ENCODE measurements around the gene ACTN1. TPM values are rescaled to one million over a fixed set of nuclear protein-coding genes. Genes with fewer than 3 reads are reported as not detected.
A peak's percentile ranks its signal among the peaks of the same experiment; 100 is the strongest.

Gene ACTN1
- polyA plus RNA-seq, 1 of the 3 experiments (the other 2 are of a cell fraction) = 319 TPM

DNA sequence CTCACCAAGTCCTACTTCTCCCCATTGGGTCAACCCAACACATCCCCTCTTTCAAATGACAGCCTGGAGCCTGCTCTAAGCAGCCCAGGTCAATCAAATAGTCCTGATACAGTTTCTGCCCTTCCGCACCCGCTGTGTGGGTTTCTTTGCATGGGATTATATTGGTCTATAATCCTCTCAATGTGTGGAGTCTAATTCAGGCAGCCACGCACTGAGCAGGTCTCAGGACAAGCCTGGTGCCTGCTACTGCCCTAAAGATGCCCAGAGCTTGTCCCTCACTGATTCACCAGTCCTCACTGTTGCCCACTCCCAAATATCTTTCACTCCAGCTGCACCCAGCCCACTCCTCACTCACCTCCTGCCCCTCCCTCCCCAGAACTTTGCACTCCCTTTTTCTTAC, 16.4 kb downstream of the ACTN1 start (continued):
- TF ChIP-seq, protein P1, sequence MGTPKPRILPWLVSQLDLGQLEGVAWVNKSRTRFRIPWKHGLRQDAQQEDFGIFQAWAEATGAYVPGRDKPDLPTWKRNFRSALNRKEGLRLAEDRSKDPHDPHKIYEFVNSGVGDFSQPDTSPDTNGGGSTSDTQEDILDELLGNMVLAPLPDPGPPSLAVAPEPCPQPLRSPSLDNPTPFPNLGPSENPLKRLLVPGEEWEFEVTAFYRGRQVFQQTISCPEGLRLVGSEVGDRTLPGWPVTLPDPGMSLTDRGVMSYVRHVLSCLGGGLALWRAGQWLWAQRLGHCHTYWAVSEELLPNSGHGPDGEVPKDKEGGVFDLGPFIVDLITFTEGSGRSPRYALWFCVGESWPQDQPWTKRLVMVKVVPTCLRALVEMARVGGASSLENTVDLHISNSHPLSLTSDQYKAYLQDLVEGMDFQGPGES (IDR thresholded peaks at IDR 0.05; ENCODE audit: low read depth, low read length) = no peak
- TF ChIP-seq, protein P2, sequence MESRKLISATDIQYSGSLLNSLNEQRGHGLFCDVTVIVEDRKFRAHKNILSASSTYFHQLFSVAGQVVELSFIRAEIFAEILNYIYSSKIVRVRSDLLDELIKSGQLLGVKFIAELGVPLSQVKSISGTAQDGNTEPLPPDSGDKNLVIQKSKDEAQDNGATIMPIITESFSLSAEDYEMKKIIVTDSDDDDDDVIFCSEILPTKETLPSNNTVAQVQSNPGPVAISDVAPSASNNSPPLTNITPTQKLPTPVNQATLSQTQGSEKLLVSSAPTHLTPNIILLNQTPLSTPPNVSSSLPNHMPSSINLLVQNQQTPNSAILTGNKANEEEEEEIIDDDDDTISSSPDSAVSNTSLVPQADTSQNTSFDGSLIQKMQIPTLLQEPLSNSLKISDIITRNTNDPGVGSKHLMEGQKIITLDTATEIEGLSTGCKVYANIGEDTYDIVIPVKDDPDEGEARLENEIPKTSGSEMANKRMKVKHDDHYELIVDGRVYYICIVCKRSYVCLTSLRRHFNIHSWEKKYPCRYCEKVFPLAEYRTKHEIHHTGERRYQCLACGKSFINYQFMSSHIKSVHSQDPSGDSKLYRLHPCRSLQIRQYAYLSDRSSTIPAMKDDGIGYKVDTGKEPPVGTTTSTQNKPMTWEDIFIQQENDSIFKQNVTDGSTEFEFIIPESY (IDR thresholded peaks at IDR 0.05; ENCODE audit: borderline replicate concordance, low read depth) = no peak
- no peak for TF ChIP-seq NRF1 (IDR thresholded peaks at IDR 0.05; ENCODE audit: low read depth, low read length)

DNA sequence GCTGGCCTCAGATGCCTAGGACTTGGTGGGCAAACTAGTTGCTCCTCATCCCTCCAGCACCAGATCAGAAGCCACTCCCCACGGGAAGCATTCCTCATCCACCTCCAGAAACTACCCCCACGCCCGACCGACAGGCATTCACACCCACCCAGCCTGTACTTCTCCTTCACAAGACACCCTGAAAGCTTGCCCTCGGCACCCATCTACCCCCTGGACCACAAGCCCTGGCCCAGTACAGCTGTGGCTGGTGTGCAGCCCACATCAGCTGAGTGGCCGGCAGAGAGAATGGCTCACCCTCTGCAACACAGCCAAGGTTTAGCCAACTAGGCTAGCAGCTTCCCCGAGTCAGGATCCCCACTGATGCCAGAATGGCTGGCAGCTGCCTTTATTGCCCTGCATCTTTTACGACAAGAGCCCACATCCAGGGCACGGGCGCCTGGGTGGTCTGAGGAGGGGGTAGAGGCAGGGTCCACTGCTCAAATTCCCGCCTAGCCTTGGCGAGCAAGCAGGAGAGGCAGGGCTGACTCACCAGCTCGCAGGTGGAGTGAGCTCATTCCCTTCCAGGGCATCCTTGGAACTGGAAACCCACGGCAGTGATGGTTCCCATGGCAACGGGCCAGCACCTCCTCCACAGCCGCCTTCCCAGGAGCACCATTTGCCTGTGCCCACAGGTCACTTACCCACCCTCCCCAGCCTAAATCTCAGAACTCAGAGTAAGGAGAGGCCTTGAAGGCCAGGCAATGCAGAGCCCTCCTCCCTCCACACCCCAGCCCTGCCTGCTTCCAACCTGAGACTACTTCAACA, 17.1 kb downstream of the ACTN1 start:
- TF ChIP-seq, protein P3, sequence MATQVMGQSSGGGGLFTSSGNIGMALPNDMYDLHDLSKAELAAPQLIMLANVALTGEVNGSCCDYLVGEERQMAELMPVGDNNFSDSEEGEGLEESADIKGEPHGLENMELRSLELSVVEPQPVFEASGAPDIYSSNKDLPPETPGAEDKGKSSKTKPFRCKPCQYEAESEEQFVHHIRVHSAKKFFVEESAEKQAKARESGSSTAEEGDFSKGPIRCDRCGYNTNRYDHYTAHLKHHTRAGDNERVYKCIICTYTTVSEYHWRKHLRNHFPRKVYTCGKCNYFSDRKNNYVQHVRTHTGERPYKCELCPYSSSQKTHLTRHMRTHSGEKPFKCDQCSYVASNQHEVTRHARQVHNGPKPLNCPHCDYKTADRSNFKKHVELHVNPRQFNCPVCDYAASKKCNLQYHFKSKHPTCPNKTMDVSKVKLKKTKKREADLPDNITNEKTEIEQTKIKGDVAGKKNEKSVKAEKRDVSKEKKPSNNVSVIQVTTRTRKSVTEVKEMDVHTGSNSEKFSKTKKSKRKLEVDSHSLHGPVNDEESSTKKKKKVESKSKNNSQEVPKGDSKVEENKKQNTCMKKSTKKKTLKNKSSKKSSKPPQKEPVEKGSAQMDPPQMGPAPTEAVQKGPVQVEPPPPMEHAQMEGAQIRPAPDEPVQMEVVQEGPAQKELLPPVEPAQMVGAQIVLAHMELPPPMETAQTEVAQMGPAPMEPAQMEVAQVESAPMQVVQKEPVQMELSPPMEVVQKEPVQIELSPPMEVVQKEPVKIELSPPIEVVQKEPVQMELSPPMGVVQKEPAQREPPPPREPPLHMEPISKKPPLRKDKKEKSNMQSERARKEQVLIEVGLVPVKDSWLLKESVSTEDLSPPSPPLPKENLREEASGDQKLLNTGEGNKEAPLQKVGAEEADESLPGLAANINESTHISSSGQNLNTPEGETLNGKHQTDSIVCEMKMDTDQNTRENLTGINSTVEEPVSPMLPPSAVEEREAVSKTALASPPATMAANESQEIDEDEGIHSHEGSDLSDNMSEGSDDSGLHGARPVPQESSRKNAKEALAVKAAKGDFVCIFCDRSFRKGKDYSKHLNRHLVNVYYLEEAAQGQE (IDR thresholded peaks at IDR 0.05; ENCODE audit: low read depth, low read length) = no peak
- TF ChIP-seq, protein P4, sequence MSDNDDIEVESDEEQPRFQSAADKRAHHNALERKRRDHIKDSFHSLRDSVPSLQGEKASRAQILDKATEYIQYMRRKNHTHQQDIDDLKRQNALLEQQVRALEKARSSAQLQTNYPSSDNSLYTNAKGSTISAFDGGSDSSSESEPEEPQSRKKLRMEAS (IDR thresholded peaks at IDR 0.05; ENCODE audit: low read depth) = 0 out of 2 replicates have a peak, but pooled peaks have one; percentile 24
- TF ChIP-seq TCF12 (IDR thresholded peaks at IDR 0.05) = peak; percentile 61
- TF ChIP-seq EZH2phosphoT487 (IDR thresholded peaks at IDR 0.05; ENCODE audit: borderline replicate concordance, low read depth) = no peak
- no peak for TF ChIP-seq MEF2A (IDR thresholded peaks at IDR 0.05; ENCODE audit: borderline replicate concordance, low read depth)
- TF ChIP-seq JUND (IDR thresholded peaks at IDR 0.05) = peak; percentile 64
- no peak for TF ChIP-seq RXRA (IDR thresholded peaks at IDR 0.05; ENCODE audit: borderline replicate concordance, low read depth)
- peak; percentile 64; the same call in 1 of the 2 replicates for TF ChIP-seq FOSL2 (IDR thresholded peaks at IDR 0.05; ENCODE audit: borderline replicate concordance, low read depth)
- TF ChIP-seq, protein P1 (IDR thresholded peaks at IDR 0.05; ENCODE audit: low read depth, low read length) = no peak
- peak; percentile 76 for TF ChIP-seq NFIC (IDR thresholded peaks at IDR 0.05; ENCODE audit: borderline replicate concordance)
- TF ChIP-seq, protein P5, sequence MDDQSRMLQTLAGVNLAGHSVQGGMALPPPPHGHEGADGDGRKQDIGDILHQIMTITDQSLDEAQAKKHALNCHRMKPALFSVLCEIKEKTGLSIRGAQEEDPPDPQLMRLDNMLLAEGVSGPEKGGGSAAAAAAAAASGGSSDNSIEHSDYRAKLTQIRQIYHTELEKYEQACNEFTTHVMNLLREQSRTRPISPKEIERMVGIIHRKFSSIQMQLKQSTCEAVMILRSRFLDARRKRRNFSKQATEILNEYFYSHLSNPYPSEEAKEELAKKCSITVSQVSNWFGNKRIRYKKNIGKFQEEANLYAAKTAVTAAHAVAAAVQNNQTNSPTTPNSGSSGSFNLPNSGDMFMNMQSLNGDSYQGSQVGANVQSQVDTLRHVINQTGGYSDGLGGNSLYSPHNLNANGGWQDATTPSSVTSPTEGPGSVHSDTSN (IDR thresholded peaks at IDR 0.05) = no peak
- TF ChIP-seq, protein P6, sequence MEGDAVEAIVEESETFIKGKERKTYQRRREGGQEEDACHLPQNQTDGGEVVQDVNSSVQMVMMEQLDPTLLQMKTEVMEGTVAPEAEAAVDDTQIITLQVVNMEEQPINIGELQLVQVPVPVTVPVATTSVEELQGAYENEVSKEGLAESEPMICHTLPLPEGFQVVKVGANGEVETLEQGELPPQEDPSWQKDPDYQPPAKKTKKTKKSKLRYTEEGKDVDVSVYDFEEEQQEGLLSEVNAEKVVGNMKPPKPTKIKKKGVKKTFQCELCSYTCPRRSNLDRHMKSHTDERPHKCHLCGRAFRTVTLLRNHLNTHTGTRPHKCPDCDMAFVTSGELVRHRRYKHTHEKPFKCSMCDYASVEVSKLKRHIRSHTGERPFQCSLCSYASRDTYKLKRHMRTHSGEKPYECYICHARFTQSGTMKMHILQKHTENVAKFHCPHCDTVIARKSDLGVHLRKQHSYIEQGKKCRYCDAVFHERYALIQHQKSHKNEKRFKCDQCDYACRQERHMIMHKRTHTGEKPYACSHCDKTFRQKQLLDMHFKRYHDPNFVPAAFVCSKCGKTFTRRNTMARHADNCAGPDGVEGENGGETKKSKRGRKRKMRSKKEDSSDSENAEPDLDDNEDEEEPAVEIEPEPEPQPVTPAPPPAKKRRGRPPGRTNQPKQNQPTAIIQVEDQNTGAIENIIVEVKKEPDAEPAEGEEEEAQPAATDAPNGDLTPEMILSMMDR (IDR thresholded peaks at IDR 0.05) = no peak

More for the DNA sequence above, 17.1 kb downstream of the ACTN1 start:
- 83% methylated on average over 7 of the region's 16 CpGs for WGBS (ENCODE audit: low lambda C conversion rate)
- Histone ChIP-seq H3K9me2 (no peaks in the 10 kb centered on the region), H3K4me3 (ENCODE audit: low read depth in 2 of 2, low read length in 1 of 2) (no peak overlapping the region), H3K27me3 (ENCODE audit: insufficient read depth) (no peaks in the 10 kb centered on the region), H3K36me3 (replicated peaks in 1 of 2; ENCODE audit: control insufficient read depth in 1 of 2, insufficient read depth in 2 of 2, low read length in 1 of 2) (peaks cover 15 to 32% of the 10 kb centered on the region in 2 experiments), H3K9me3 (no peaks in the 10 kb centered on the region), H3K79me2 (ENCODE audit: insufficient read depth) (peaks cover 100% of the 10 kb centered on the region), H4K20me1 (ENCODE audit: insufficient read depth) (peaks cover 100% of the 10 kb centered on the region), H3K4me2 (peak overlapping the region; percentile 7), H3K27ac (ENCODE audit: low read depth in 2 of 2, low read length in 1 of 2) (peak overlapping the region; percentile 17 to 73; a peak in 3 of 4 replicates), H2AFZ (ENCODE audit: low read depth) (no peak overlapping the region), H3F3A (replicated peaks; ENCODE audit: insufficient read depth) (peaks cover 30% of the 10 kb centered on the region), H3K9ac (no peak overlapping the region), H3K4me1 (ENCODE audit: control insufficient read depth in 1 of 2, insufficient read depth in 2 of 2, low read depth in 1 of 2, low read length in 1 of 2) (peaks cover 60 to 71% of the 10 kb centered on the region in 2 experiments)
- POLR2A ChIA-PET = no interaction called here
- CTCF ChIA-PET = interaction anchor here (1.6 to 1.9 kb wide), 2 partner anchors 15 to 129 kb away, joined by 4 to 6 read pairs; no protein-coding TSS in a partner anchor
- peak; percentile 60 for DNase-seq
